ENCODE data around the gene TNS3.
A peak's percentile ranks its signal among the peaks of the same experiment; 100 is the strongest.

TNS3 gene

DNA sequence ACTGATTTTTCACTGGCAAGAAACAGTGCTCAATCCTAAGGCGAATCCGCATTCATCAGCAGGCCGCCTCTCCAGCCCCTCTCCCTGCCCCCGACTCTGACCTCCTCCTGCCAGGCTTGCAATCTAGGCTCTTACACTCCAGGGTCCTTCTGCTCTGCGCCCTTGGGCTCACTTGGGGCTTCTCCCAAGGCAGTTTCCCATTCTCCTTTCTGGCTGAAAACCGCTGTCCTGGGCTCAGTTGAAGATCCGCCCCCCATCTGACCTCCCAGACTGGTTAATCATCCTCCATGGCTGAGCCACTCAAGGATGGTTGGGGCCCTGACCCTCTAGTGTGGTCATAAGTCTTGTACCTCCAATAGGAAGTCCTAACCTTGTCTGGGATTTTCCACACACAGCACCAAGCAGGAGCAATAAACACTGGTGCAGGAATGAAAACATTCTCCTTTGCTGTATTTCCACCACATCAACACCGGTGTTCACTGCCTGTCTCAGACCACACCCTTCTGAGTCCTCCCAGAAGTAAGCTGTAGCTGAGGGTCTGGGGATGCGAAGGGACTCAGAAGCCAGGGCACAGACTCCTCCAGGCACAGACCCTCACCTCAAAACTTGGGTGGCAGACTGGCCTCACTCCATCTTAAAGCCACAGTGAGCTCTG, 42.4 kb downstream of the TNS3 start:
- Histone ChIP-seq H3K36me3 (ENCODE audit: insufficient read depth, low read length) (no peaks in the 10 kb centered on the region), H3K9ac (ENCODE audit: low read depth, low read length) (no peak overlapping the region), H3K4me1 (ENCODE audit: insufficient read depth, low read length) (peaks cover 26% of the 10 kb centered on the region), H3K9me3 (ENCODE audit: control insufficient read depth, insufficient read depth, low read length) (no peaks in the 10 kb centered on the region)

DNA sequence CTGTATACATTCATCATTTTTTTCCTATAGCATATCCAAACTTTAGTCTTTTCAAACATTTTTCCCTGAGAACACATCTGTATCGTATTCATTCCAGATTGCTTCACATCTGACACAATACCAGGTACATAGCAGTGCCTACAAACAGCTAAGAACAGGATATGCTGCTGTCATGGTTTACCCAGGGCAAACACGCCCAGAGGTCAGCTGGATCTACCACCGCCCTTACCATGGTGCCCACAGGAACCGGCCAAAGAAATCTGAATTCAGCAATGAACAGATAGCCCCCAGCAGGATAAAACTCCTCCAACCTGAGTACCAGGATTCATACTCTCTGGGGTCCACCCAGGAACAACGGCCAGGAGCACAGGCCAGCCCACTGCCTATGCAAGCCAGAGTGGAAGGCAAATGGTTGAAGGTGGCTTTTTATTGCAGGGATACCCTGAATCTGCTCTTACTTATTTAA, 43.0 kb downstream of the TNS3 start:
- Histone ChIP-seq H3K9ac (ENCODE audit: low read depth, low read length) (no peak overlapping the region), H3K36me3 (ENCODE audit: insufficient read depth, low read length) (no peaks in the 10 kb centered on the region), H3K9me3 (ENCODE audit: control insufficient read depth, insufficient read depth, low read length) (no peaks in the 10 kb centered on the region), H3K4me1 (ENCODE audit: insufficient read depth, low read length) (peaks cover 29% of the 10 kb centered on the region)

DNA sequence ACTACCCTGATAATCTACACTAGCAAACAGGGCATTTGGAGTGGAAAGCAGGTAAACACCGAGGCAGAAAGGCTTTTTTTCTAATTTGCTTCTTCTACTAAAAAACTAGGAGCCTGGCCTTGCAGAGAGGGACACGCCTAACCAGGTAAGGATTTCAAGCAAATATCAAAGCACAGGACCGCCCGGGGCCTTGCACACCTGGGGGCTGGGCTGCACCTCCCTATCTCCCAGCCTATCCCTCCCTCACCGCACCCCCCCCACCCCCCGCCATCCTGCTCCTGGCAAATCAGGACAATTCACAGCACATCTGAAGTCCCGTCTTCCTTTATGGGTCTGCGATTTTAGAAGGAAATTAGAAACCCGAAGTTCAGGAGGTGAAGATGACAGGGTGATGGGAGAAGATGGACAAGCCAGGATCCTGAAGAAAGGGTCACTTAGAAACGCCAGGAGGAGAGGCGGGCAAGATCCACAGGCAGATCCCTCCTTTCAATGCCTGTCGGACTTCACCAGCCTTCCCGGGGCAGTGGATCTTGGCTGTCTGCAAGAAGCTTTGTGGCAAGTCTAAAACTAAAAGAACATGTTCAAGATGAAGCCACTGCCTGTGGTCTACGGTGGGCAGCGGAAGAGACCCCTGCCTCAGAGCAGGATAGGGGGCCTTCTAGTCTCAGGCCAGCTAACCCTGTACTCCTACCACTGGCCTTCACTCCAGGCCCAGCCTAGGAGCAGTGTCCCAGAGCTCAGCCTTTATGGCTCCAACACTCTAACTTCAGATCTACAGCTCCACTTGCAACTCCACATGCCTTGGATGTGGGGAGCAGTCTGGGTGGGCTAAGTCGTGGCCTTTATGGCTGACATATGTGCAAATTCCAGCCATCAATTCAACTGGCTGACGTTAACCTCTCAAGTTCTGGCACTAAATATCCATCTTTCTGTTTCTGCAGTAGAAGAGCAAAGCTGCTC, 43.9 kb downstream of the TNS3 start:
- H3K9ac ChIP-seq (ENCODE audit: low read depth, low read length): peak overlapping the region; percentile 64; the same call in 1 of the 2 replicates
- no peaks in the 10 kb centered on the region for H3K36me3 ChIP-seq (ENCODE audit: insufficient read depth, low read length)
- peaks cover 29% of the 10 kb centered on the region for H3K4me1 ChIP-seq (ENCODE audit: insufficient read depth, low read length)
- no peaks in the 10 kb centered on the region for H3K9me3 ChIP-seq (ENCODE audit: control insufficient read depth, insufficient read depth, low read length)

- no peaks in the 10 kb centered on the region for H3K9me3 ChIP-seq (ENCODE audit: control insufficient read depth, insufficient read depth, low read length)
- peaks cover 29% of the 10 kb centered on the region for H3K4me1 ChIP-seq (ENCODE audit: insufficient read depth, low read length)
- no peaks in the 10 kb centered on the region for H3K36me3 ChIP-seq (ENCODE audit: insufficient read depth, low read length)
- peak overlapping the region; percentile 64; the same call in 1 of the 2 replicates for H3K9ac ChIP-seq (ENCODE audit: low read depth, low read length)
These were observed 45.0 kb downstream of the TNS3 start for GRCh38 chr7:47536661-47537611.

GRCh38 chr7:47535704-47536628, 45.9 kb downstream of the TNS3 start:
- Histone ChIP-seq H3K9me3 (ENCODE audit: control insufficient read depth, insufficient read depth, low read length) (no peaks in the 10 kb centered on the region), H3K36me3 (ENCODE audit: insufficient read depth, low read length) (no peaks in the 10 kb centered on the region), H3K4me1 (ENCODE audit: insufficient read depth, low read length) (peaks cover 29% of the 10 kb centered on the region), H3K9ac (ENCODE audit: low read depth, low read length) (peak overlapping the region; percentile 64; the same call in 1 of the 2 replicates)

GRCh38 chr7:47535035-47535703, 46.7 kb downstream of the TNS3 start:
- Histone ChIP-seq H3K4me1 (ENCODE audit: insufficient read depth, low read length) (peaks cover 29% of the 10 kb centered on the region), H3K36me3 (ENCODE audit: insufficient read depth, low read length) (no peaks in the 10 kb centered on the region), H3K9ac (ENCODE audit: low read depth, low read length) (no peak overlapping the region), H3K9me3 (ENCODE audit: control insufficient read depth, insufficient read depth, low read length) (no peaks in the 10 kb centered on the region)

DNA sequence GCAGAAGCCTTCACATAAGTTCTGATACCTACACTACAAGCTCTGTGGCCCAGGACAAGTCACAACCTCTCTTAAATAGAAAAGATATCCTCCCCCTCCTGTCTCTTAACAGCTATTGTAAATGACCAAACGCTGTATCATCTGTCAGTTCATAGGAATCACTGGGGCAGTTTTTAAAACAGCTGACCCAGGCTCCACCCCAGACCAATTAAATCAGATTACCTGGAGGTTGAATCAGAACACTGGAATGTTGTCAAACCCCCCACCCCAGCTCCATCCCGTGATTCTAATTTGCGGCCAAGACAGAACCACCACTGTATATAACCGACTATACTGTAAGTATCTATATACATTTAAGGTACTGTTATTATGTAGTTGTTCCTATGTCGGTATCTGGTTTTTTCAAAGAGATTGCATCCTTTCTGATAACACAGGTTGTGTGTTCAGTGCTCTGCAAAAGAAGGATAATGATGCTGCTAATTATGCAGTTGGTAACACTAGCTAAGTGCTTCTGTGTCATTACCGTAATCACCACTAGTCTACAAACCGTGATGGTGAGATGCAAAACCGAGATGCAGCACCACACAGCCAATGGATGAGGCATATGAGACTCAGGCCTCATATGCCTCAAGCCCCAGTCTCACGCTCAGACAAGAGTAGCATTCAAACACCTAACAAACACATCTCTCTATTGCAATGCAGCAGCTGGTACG, 47.4 kb downstream of the TNS3 start:
- Histone ChIP-seq H3K4me1 (ENCODE audit: insufficient read depth, low read length) (peaks cover 26% of the 10 kb centered on the region), H3K36me3 (ENCODE audit: insufficient read depth, low read length) (no peaks in the 10 kb centered on the region), H3K9me3 (ENCODE audit: control insufficient read depth, insufficient read depth, low read length) (no peaks in the 10 kb centered on the region), H3K9ac (ENCODE audit: low read depth, low read length) (no peak overlapping the region)

GRCh38 chr7:47531584-47532492, 50.1 kb downstream of the TNS3 start:
- Histone ChIP-seq H3K9me3 (ENCODE audit: control insufficient read depth, insufficient read depth, low read length) (no peaks in the 10 kb centered on the region), H3K9ac (ENCODE audit: low read depth, low read length) (no peak overlapping the region), H3K36me3 (ENCODE audit: insufficient read depth, low read length) (no peaks in the 10 kb centered on the region), H3K4me1 (ENCODE audit: insufficient read depth, low read length) (peaks cover 19% of the 10 kb centered on the region)

DNA sequence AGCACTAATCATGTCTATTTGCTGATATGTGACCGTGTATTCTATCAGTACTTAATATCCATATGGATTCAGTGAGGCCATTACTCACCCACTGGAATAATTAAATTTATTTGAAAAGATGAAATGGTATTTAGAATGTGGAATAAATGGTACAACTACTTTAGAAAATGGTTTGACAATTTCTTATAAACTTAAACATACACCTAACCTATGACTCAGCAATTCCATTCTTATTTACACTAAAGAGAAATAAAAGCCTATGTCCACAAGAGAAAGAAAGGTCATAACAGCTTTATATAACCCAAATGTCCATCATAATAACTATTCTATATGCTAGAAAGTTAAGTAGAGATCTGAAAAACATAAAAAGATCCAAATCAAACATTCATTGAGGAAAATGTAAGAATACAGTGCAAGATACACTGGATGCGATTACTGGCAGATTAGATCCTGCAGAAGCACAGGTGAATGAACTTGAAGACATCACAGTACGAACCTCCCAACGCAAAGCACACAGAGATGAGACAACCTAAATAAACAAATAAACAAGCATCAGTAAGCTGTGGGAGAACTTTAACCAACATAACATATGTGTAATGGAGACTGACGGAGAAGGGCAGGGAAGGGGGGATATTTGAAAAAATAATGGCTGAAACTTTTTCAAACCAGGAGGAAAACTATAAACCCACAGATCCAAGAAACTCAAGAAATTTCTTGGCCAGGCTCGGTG, 51.9 kb downstream of the TNS3 start:
- no peaks in the 10 kb centered on the region for H3K9me3 ChIP-seq (ENCODE audit: control insufficient read depth, insufficient read depth, low read length)
- peaks cover 8% of the 10 kb centered on the region for H3K4me1 ChIP-seq (ENCODE audit: insufficient read depth, low read length)
- 0 out of 2 replicates have a peak, but pooled peaks cover 4% of the 10 kb centered on the region for H3K36me3 ChIP-seq (ENCODE audit: insufficient read depth, low read length)
- H3K9ac ChIP-seq (ENCODE audit: low read depth, low read length): no peak overlapping the region

GRCh38 chr7:47529405-47529804, 52.5 kb downstream of the TNS3 start:
- H3K9ac ChIP-seq (ENCODE audit: low read depth, low read length): no peak overlapping the region
- 0 out of 2 replicates have a peak, but pooled peaks cover 4% of the 10 kb centered on the region for H3K36me3 ChIP-seq (ENCODE audit: insufficient read depth, low read length)
- no peaks in the 10 kb centered on the region for H3K9me3 ChIP-seq (ENCODE audit: control insufficient read depth, insufficient read depth, low read length)
- 0 out of 2 replicates have a peak, but pooled peaks cover 2% of the 10 kb centered on the region for H3K4me1 ChIP-seq (ENCODE audit: insufficient read depth, low read length)

- no peaks in the 10 kb centered on the region for H3K9me3 ChIP-seq (ENCODE audit: control insufficient read depth, insufficient read depth, low read length)
- H3K4me1 ChIP-seq (ENCODE audit: insufficient read depth, low read length): no peaks in the 10 kb centered on the region
- no peak overlapping the region for H3K9ac ChIP-seq (ENCODE audit: low read depth, low read length)
- H3K36me3 ChIP-seq (ENCODE audit: insufficient read depth, low read length): 0 out of 2 replicates have a peak, but pooled peaks cover 4% of the 10 kb centered on the region
These were observed 53.4 kb downstream of the TNS3 start for GRCh38 chr7:47528471-47528870.
